Body of pancreas (tissue), 4 donors: ENCODE measurements around the gene AMPD2. TPM values are rescaled to one million over a fixed set of nuclear protein-coding genes. Genes with fewer than 3 reads are reported as not detected.

Source experiments
- ATAC-seq: fragments of 150-250 bp; one replicate; pipeline ENCODE4 v1.9.1; 2016
- DNase-seq, 4 donors: peaks; one replicate each; pipeline ENCODE4 v3.0.0-alpha.2; 2019
- H3K27ac ChIP-seq, 4 donors: fragments of 200-600 bp; sonication (generic); 1 replicate in 3 of 4; 2 replicates in 1 of 4; pipeline versions ENCODE4 v1.5.1 to v1.6.1; 2016 to 2019; ENCODE audit warnings: mild to moderate bottlenecking in 1 of 4, mixed read lengths in 1 of 4, moderate library complexity in 1 of 4
- H3K27me3 ChIP-seq, 2 donors: fragments of 200-600 bp; sonication (generic); one replicate each; pipeline ENCODE4 v1.6.0; 2016; ENCODE audit warnings: mild to moderate bottlenecking in 1 of 2
- H3K36me3 ChIP-seq, 2 donors: fragments of 200-600 bp; sonication (generic); replicated peaks in 1 of 2; 2 replicates each; pipeline ENCODE4 v1.5.1; 2016; ENCODE audit warnings: low read depth in 2 of 2; ENCODE audit not compliant: insufficient read depth in 1 of 2
- H3K4me1 ChIP-seq: fragments of 200-600 bp; sonication (generic); one replicate; pipeline ENCODE4 v1.6.0; 2016
- H3K4me3 ChIP-seq, 2 donors: fragments of 200-600 bp; sonication (generic); 1 replicate in 1 of 2; 2 replicates in 1 of 2; pipeline ENCODE4 v1.5.1; 2016 to 2019
- H3K9me3 ChIP-seq, 3 donors: fragments of 200-600 bp; sonication (generic); 1 replicate in 2 of 3; 2 replicates in 1 of 3; pipeline ENCODE4 v1.5.1; 2016
- CTCF ChIP-seq, 7 experiments: fragments of 450-650 bp in 4 of 7; fragments of 200-600 bp in 3 of 7; sonication (generic) in 3 of 7; IDR thresholded peaks; one replicate each; pipeline ENCODE4 v1.5.1; 2016 to 2019; ENCODE audit warnings: antibody characterized with exemption in 7 of 7
- POLR2A ChIP-seq, 3 donors: fragments of 450-650 bp; IDR thresholded peaks; one replicate each; pipeline ENCODE4 v1.6.1; 2016; ENCODE audit warnings: antibody characterized with exemption in 3 of 3, mild to moderate bottlenecking in 2 of 3
- WGBS, 2 donors: methylation state at CpG; one replicate each; pipeline ENCODE4 v1.1.5; 2017; 5-methylcytosine and 5-hydroxymethylcytosine counted together
- intact Hi-C: fragments of 100-400 bp; cut with DNase I; formaldehyde crosslinking; loops from one replicate; pipeline ENCODE4 v1.15.1; 2023
- total RNA-seq, 2 donors: library from RNA; depleted of rRNA; stranded (reverse); fragments of >200 nt; gene quantifications; one replicate each; pipeline ENCODE4 v1.1.0, GENCODE V29; 2016

AMPD2 gene
- total RNA-seq, 2 donors from 2014 or later: 22.1 to 111 TPM

GRCh38 chr1:109635862-109636200 is 16.2 kb downstream of the AMPD2 start:
- H3K27ac ChIP-seq: no peak overlapping the region
- H3K36me3 ChIP-seq: peaks cover 0 to 5% of the 10 kb centered on the region in 2 donors
- H3K27me3 ChIP-seq: no peaks in the 10 kb centered on the region
- 73 to 79% methylated on average over 2 of the region's 2 CpGs for WGBS, 2 donors
- no peak for ATAC-seq
- intact Hi-C loops: loop anchor here (10.0 kb wide), 1 partner anchor 349 kb away; the partner anchor contains the start of gene AHCYL1
- H3K4me3 ChIP-seq: no peak overlapping the region
- DNase-seq: no peak
- no peak for TF ChIP-seq CTCF (IDR thresholded peaks at IDR 0.05)
- TF ChIP-seq POLR2A (IDR thresholded peaks at IDR 0.05): no peak
- peaks cover 6% of the 10 kb centered on the region for H3K4me1 ChIP-seq
- H3K9me3 ChIP-seq: no peaks in the 10 kb centered on the region

- Histone ChIP-seq H3K4me1 (peaks cover 6% of the 10 kb centered on the region), H3K27me3 (no peaks in the 10 kb centered on the region), H3K27ac (no peak overlapping the region), H3K4me3 (no peak overlapping the region), H3K9me3 (no peaks in the 10 kb centered on the region), H3K36me3 (no peaks in the 10 kb centered on the region)
- TF ChIP-seq CTCF (IDR thresholded peaks at IDR 0.05) (no peak), POLR2A (IDR thresholded peaks at IDR 0.05) (no peak)
- 35 to 45% methylated on average over 9 of the region's 9 CpGs for WGBS, 2 donors
- intact Hi-C loops: loop anchor here (10.0 kb wide), 1 partner anchor 348 kb away; the partner anchor contains the start of gene AHCYL1
- DNase-seq: peak in 1 of 4 donors; percentile 9
- peak; percentile 52 for ATAC-seq
Observed at GRCh38 chr1:109636201-109636952, 16.7 kb downstream of the AMPD2 start.

- intact Hi-C loops: loop anchor here (10.0 kb wide), 1 partner anchor 347 kb away; the partner anchor contains the start of gene AHCYL1
Observed at GRCh38 chr1:109637446-109637845, 17.8 kb downstream of the AMPD2 start.

GRCh38 chr1:109639063-109639840 is 19.6 kb downstream of the AMPD2 start:
- Histone ChIP-seq H3K36me3 (no peaks in the 10 kb centered on the region), H3K27me3 (no peaks in the 10 kb centered on the region), H3K4me1 (peaks cover 13% of the 10 kb centered on the region), H3K4me3 (no peak overlapping the region), H3K9me3 (no peaks in the 10 kb centered on the region), H3K27ac (no peak overlapping the region)
- no peak for ATAC-seq
- intact Hi-C loops: loop anchor here (10.0 kb wide), 1 partner anchor 346 kb away; the partner anchor contains the start of gene AHCYL1
- WGBS, 2 donors: 75 to 90% methylated on average over 6 to 9 of the region's 9 CpGs
- no peak for TF ChIP-seq POLR2A (IDR thresholded peaks at IDR 0.05)
- TF ChIP-seq CTCF (IDR thresholded peaks at IDR 0.05): no peak
- DNase-seq: no peak

More at GRCh38 chr1:109637446-109637845, 17.8 kb downstream of the AMPD2 start:
- peaks cover 6% of the 10 kb centered on the region for H3K4me1 ChIP-seq
- H3K9me3 ChIP-seq: no peaks in the 10 kb centered on the region
- no peak overlapping the region for H3K27ac ChIP-seq
- WGBS, 2 donors: 94 to 95% methylated on average over 7 of the region's 7 CpGs
- DNase-seq: no peak
- ATAC-seq: no peak
- H3K27me3 ChIP-seq: no peaks in the 10 kb centered on the region
- no peak overlapping the region for H3K4me3 ChIP-seq
- TF ChIP-seq POLR2A (IDR thresholded peaks at IDR 0.05) (no peak), CTCF (IDR thresholded peaks at IDR 0.05) (no peak)
- no peaks in the 10 kb centered on the region for H3K36me3 ChIP-seq
